ENCODE results near the gene MTAP.

The MTAP gene

DNA sequence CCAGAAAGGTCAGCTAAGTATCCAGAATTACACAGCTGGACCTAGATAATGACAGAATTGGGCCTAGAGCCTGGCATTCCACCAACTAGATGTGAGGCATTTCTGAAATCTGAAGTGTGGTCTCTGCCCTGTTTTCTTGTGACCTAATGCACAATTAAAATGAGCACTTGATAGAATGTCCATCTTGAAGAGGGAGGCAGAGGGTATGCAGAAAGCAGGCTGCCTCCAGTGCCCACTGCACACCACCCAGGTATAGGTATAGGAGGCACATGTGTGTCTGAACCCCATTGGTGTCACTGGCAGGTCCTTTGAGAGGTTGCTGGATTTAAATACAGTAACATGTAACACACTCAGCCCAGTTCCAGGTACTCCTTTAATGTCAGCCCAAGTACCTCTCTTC lies 2.4 kb downstream of the MTAP start:
- DNase-seq (ENCODE audit: low read depth), result no peak

DNA sequence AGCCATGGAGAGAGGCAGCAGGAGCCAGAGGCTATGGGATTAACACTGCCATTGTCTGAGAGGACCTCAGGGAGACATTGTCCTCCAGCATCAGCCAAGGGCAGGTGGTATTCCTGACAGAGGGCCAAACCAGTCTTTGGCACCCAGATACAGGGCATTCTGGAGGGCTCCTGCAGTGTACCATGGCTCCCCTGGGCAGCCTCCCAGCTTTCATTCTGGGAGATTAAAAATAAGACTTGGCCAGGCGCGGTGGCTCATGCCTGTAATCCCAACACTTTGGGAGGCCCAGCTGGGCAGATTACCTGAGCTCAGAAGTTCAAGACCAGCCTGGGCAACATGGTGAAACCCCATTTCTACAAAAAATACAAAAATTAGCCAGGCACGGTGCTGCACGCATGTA lies 4.2 kb downstream of the MTAP start:
- no peak for DNase-seq (ENCODE audit: low read depth)

DNA sequence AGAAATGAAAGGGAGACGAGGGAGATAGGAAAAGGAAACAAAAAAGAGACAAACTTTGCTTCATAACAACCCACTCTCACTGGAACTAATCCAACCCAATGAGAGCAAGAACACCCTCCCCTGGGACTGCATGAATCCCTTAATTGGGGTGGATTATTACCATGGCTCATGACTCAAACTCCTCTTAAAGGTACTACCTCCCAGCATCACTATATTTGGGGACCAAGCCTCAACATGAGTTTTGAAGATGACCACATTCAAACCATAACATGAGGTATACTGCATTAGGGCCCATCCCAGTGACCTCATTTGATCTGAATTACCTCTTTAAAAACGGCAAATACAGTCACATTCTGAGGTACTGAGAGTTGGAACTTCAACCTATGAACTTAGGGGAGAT lies 8.0 kb downstream of the MTAP start:
- no peak for DNase-seq (ENCODE audit: low read depth)

DNA sequence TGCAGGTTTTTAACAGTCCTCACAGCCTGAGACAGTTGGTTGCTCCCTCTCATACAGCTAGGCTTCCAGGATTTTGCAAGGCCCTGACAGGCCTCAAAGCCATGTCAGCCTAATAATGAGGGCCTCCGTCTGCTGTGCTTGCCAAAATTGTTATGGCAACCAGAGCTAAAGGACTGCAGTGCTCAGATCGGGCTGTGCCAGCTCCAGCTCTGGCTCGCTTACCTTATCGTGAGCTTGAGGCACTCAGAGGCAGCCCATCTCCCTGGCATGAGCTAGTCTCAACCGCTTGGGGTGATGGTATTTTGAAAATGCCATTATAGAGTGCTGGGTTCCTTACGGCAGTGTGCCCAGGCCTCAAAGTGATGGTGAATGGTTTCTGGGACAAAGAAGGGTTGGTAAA lies 8.4 kb downstream of the MTAP start:
- DNase-seq (ENCODE audit: low read depth), result no peak

DNA sequence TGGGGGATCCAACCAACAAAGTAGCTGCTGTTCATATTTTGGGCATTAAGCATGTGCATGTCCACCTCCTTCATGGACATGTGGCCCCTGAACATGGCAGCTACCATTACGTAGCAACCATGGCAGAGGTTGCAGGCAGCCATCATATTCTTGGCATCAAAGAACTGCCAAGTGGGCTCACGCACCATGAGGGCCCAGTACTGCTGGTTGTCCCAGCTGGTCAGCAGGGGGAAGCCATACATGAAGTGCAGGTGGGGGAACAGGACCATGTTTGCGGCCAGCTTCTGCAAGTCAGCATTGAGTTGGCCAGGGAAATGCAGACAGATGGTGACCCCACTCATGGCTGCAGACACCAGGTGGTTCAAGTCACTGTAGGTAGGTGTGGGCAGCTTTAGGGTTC lies 9.5 kb downstream of the MTAP start:
- DNase-seq (ENCODE audit: low read depth), result no peak

DNA sequence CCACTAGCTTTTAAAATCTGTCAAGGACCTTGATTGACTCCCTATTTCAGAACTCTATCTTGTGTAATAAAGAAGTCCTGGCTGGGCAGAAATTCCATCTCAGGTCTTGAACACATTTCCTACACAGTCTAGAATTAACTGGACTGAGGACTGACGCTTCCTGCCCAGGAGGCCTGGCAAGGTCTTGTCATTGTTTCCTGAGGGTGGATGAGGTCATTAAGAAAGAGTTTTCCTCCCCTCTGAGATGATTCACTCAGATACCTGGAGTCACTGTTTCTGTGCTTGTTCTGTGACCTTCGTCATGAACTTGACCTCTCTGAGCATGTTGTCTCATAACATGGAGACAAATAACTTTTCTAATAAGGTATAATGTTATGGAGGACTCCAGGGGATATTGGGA lies 10.0 kb downstream of the MTAP start:
- peak; percentile 55 for DNase-seq (ENCODE audit: low read depth)

DNA sequence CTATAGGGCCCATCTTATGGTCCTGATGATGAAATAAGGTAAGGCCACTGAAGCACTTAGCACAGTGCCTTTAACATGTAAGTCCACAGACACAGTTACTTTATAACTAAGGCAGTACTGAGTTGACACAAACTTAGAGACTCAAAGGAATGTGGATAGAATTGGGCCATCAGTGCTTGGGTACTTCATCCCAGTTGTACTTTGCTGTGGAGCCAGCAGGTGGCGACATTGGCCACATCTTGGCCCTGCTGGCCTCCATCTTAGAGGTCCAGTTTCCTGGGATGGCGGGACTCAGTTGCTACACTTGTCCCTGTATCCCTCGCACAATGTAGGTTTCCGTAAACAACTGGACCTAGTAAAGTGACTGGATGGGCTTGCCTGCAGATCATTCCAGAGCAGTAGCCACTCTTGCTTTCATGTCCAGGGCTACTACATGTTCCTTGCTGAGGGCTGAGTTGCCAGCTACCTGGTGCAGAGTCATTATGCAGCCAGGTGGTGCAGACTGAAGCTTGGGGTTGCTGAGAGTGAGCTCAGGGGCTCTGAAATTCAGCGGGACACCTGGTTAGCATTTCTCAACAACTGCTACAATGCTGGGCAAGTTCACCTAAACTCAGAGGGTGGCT lies 10.6 kb downstream of the MTAP start:
- DNase-seq (ENCODE audit: low read depth), result peak; percentile 63

DNA sequence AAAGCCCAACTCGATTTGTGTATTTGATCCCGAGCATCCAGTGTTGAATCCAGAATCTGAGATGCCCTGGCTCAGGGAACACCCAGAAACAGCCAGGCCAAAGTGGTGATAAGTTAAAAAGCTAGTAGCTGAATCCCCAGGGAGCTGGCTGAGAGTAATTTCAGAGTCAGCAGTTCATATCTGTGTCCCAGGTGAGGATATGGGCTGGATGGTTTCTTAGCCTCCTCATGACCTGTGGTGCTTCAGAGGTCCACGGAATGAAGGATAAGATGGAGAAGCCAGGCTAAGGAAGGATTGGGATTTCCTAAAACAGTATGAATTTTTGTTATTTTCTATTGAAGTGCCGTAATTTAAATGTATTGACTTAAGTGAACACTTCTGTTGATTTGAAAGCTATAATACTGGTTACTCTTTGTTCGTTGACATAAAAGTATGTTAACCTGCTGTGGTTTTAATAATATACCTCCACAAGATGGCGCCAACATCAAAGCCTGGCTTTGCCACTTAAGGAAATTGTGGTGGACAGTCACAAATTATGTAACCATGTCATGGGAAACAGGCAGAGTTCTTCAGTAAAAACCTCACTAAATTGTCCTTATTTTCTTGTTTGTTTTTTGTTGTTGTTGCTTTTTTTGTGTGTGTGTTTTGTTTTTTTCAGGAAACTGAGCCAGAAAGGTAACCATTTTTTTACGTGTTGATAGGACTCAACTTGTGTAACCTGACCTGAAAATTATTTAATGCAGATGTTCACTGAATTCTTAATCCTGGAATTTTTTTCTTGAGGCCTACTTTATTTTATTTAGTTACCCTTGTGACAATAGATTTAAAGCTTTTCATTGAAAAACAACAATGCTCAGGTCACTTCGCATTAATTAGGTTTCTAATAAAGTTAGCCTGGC lies 11.4 kb downstream of the MTAP start:
- peak; percentile 78 for DNase-seq (ENCODE audit: low read depth)

DNA sequence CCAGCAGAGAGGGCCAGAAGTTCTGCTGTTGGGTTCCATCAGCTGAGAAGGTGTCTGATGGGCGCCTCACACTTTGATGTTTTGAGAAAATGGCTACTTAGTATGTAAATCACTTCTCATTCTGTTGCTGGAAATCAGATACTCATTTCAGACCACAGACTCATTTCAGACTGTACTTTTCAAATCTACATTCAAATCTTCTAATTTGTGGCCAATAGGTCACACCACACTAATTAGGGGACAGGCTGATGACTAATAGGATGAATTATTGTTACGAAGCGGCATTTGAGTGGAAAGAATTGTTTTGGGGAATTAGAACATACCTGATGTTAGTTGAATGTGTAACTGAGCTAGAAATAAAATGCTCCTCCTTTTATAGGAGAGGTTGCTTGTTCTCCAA lies 13.2 kb downstream of the MTAP start:
- no peak for DNase-seq (ENCODE audit: low read depth)

DNA sequence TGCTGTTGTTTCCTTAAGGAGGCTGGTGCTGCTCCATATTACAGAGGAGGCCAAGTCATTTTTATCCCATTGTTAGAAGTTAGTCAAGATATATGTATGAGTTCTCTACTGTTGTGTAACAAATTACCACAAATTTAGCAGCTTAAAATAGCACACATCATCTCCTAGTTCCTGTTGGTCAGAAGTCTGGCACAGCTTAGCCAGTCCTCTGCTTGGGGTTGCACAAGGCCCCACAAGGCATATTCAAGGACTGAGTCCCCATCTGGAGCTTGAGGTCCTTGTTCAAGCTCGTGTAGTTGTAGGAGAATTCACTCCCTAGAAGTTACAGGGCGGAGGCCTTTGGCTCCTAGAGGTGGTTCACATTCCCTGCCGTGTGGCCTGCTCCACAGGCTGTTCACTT lies 14.7 kb downstream of the MTAP start:
- peak; percentile 96 for DNase-seq (ENCODE audit: low read depth)

DNA sequence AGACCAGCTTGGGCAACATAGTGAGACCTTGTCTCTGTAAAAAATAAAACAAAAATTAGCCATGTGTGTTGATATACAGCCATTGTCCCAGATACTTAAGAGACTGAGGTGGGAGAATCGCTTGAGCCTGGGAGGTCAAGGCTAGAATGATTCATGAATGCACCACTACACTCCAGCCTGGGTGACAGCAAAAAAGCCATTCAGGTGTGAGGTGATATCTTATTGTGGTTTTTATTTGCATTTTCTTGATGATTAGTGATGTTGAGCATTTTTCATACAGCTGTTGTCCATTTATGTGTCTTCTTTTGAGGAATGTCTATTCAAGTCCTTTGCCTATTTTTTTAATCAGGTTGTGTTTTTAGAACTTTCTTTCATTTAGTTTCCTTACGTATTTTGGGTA lies 23.2 kb downstream of the MTAP start:
- DNase-seq (ENCODE audit: low read depth), result no peak

DNA sequence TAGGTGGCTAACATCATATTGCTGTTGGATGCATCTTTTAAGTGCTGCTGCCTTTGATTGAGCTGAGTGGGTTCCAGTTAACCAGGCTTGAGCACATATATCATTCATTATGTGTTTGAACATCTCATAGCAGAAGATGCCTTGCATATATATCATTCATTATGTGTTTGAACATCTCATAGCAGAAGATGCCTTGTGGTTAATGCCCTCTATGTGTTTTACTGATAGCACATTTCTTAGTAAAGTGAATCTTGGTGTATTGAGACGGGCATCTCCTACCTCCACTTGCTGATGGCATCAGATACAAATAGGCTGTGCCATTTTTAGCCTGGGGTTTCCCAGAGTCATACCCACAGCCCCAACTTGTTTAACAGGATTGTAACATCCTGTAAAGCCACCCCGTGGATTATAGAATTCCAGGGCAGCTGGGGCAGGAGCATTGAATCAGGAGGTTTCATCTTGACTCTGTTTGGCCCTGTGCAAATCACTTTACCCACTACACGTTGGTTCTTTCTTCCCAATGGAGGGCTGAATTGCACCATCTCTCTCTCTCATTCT lies 26.5 kb downstream of the MTAP start:
- no peak for DNase-seq (ENCODE audit: low read depth)

DNA sequence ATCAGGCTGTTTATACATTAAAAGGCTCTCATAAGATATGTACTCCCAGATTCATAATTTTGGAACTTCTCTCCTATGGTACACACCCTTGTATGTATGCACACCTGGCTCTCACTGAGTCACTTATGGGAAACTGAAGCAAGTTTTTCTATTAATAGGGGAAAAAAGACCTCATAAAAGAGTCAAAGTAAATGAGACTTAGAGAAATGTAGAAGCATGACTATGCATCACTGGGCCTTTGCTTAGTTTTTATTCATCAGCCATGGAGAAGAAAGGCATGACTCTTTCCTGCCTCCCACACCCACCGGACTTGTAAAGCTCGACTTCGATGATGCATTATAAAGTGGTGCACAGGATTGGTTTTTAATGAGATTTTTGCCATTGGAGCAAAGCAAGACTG lies 28.2 kb downstream of the MTAP start:
- DNase-seq (ENCODE audit: low read depth), result no peak

DNA sequence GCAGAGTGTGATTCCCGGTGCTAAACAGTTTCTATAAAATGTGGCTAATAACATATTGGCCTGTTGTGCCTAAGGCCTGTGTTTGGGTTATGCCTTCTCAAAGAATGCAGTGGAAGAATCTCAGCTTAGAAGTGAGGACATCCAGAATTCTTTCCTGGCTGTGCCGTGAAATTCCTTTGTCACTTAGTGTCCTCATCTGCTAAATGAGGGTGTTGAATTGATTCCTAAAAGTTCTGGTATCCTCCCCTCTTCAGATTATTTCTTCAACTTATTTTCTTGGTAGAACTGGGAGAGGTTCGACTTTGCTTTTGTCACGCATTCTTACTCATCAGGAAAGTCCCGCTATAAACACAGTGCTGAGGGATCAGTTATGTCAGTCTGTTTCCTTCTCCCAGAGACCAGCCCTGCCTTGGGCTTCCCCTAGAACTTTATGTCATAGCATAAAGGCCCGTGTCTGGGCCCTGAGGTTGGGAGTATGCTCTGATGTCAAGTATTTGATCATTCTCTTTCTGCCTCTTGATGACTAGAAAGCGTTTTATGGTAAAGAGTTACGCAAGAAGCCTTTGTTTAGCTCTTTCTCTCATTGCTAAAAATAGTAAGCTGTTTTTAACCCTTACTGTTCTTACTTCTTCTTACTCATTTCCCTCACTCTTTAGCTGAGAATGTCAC lies 29.5 kb downstream of the MTAP start:
- peak; percentile 83 for DNase-seq (ENCODE audit: low read depth)

DNA sequence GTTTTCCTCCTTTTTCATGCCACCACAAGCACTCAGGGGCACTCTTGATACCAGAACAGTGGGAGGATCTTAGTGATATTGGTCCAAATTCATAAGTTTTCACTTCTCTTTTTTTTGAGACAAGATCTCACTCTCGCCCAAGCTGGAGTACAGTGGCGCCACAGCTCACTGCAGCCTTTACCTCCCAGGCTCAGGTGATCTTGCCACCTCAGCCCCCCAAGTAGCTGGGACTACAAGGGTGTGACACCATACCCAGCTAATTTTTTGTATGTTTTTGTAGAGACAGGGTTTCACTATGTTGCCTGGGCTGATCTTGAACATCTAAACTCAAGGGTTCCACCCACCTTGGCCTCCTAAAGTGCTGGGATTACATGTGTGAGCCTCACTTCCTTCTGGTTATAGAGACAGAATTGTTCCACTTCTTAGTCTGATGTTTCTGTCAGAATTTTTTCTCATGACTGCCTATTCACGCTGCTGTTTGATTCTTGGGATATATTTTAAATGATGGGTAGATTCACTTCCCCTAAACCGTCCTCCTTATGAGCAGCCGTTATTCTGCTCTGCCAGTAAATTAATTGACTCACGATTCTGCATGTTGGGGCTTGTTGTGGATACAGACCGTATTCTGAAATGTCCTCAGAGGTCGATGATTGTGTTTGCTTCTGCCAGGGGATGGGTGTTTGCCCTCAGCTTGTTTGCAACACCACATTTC lies 30.8 kb downstream of the MTAP start:
- no peak for DNase-seq (ENCODE audit: low read depth)

DNA sequence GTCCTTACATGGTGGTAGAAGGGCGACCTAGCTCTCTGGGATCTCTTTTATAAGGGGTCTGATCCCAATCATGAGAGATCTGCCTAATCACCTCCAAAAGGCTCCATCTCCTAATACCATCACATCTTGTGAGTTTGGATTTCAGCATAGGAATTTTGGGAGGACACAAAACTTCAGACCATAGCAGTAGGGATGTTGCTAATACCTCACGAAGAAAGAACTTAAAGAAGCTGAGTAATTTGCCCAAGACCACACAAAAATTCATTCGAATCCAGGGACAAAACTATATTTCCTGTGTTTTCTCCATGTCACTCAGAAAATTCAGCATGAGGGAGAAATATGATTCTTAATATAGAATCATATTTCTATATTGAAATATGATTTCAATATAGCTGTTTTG lies 32.7 kb downstream of the MTAP start:
- no peak for DNase-seq (ENCODE audit: low read depth)

DNA sequence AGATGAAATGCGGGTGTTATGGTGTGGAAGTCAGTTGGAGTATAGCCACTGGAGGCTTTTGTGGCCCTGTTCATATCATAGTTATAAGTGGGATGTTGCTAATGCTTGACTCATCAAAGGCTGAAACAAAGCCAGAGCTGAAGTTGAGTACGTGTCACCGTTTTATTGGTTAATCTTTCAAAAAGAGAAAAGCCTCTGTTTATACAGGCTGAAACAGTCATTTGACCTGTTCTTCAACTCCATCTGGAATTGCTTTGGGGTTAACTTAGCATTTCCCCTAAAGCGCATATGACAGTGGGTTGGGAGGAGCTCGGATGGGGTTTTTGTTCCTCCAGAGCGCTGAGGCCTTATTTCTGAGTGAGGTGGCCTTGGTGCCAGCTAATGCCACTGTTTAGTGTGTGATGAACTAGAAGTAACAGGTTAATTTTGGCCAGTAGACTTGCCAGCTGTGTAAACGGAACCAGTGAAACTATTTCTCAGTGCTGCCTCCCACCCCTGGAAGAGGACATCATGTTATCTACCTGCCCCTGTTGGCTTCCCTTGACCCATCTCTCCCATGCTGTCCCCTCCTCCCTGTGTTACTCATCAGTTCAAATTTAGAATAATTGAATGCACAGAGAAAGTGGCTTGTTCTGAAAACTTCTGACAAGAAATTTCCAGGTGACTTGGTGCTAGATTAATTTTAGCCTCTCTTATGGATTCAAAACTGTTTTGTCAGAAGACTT lies 34.2 kb downstream of the MTAP start:
- DNase-seq (ENCODE audit: low read depth), result peak; percentile 98

DNA sequence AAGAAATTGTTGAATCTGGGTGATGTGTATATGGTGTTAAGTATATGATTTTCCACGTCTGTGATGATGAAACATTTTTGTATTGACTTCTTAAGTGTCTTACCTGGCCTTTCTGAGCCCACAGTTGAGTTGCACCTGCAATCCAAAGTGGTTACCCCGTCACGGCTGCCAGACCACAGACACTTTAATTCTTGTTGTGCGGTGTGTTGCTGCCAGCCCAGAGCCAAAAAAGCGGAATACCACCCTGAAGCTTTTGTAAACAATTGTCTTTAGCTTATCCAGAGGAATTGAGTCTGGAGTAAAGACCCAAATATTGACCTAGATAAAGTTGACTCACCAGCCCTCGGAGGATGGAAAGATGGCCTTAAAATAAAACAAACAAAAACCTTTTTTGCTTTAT lies 35.1 kb downstream of the MTAP start:
- DNase-seq (ENCODE audit: low read depth), result no peak

DNA sequence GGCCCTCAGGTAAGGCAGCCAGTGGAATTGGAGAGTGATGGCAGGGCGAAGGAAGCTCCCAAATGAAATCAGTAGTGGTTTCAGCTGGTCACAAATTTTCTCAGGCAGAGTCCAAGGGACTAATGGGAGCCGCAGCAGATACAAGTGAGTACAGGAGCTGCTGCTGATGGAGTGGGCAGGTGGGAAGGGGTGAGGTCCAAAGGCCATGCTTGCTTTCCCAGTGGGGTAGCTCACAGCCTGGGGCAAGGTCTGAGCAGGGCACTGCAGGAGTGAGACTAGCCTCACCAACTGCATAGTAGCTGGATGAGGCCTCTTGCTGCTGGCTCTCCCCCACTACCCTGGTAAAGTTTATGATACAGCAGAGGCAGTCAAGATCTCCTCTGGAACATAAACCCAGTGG lies 38.2 kb downstream of the MTAP start:
- no peak for DNase-seq (ENCODE audit: low read depth)

DNA sequence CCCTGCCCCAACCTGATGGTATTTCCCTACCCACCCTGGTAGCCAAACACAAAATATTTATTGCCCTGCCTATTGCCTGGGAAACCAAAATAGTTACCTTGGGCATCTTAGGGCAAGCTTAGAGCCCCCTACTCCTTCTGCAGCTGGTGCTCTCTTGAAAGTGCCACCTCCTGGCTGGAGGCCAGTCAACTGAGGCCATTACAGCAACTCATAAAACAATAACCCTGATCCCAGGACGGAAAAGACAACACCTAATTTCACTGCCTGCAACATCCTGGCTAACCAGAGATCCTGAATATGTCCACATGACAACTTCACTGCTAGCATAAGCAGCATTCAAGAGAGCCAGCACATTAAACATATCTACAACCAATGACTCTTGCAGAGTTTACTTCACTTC lies 38.7 kb downstream of the MTAP start:
- no peak for DNase-seq (ENCODE audit: low read depth)

DNA sequence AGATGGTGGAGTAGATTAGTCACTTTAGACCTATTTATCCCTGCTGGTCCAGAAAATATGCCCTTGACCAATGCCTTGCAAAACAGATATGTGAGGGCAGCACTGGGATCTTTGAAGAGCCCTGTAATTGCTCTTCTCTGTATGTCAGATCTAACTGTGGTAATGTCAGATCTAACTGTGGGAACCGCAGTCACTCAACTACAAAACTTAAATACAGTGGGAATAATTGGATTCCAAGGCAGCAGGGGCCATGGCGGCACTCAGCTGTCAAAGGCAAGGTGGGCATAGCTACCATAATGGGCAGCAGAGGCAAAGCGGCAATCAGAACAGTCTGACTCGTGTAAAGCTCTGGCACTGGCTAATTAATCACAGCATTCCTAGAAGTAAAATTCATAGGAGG lies 46.2 kb downstream of the MTAP start:
- no peak for DNase-seq (ENCODE audit: low read depth)

DNA sequence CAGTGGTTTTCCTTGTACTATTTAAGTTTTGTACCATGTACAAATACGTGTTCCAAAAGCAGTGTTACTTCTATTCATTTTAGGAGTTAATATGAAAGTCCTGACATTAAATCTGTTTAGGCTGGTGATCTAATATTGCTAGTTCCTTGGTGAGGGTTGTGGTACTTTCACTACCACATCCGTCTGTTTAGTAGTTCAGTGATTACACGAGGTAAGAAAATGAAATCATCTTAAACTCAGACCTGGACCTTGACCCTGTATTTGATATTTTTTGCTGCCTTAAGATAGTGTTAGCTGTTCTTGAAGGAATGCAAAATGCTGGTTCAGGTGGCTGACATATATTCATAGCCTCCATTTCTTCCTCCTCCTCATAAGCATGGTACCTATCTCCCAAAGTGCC lies 50.3 kb downstream of the MTAP start:
- DNase-seq (ENCODE audit: low read depth), result no peak

All from amniotic epithelial cell (primary cell).